Tibial nerve (tissue), 4 donors: Measurements from ENCODE around the gene METRN. TPM values are rescaled to one million over a fixed set of nuclear protein-coding genes. Genes with fewer than 3 reads are reported as not detected.
A peak's percentile ranks its signal among the peaks of the same experiment; 100 is the strongest.

Experiments used
- DNase-seq, 2 donors: peaks; one replicate each; pipeline ENCODE4 v3.0.0-alpha.2; 2019; ENCODE audit warnings: low spot score in 2 of 2
- H3K27ac ChIP-seq, 4 donors: fragments of 200-600 bp; sonication (generic) in 3 of 4; one replicate each; pipeline ENCODE4 v1.5.1; 2017 to 2019; ENCODE audit warnings: mild to moderate bottlenecking in 1 of 4
- H3K27me3 ChIP-seq, 2 donors: fragments of 200-600 bp; sonication (generic) in 1 of 2; one replicate each; pipeline versions ENCODE4 v1.5.1 to v1.6.0; 2017 to 2019
- H3K36me3 ChIP-seq, 3 donors: fragments of 200-600 bp; sonication (generic); one replicate each; pipeline ENCODE4 v1.5.1; 2018 to 2019
- H3K4me1 ChIP-seq, 4 donors: fragments of 200-600 bp; sonication (generic) in 3 of 4; one replicate each; pipeline ENCODE4 v1.5.1; 2017 to 2019
- H3K4me3 ChIP-seq, 4 donors: fragments of 200-600 bp; sonication (generic) in 3 of 4; one replicate each; pipeline ENCODE4 v1.5.1; 2017 to 2019; ENCODE audit warnings: mild to moderate bottlenecking in 1 of 4, moderate library complexity in 1 of 4
- H3K9me3 ChIP-seq, 4 donors: fragments of 200-600 bp; sonication (generic) in 3 of 4; one replicate each; pipeline ENCODE4 v1.5.1; 2017 to 2019
- CTCF ChIP-seq, 5 experiments: fragments of 200-600 bp in 3 of 5; fragments of 450-650 bp in 2 of 5; sonication (generic) in 3 of 5; IDR thresholded peaks; one replicate each; pipeline ENCODE4 v1.5.1; 2016 to 2019; ENCODE audit warnings: antibody characterized with exemption in 5 of 5, mild to moderate bottlenecking in 3 of 5, moderate library complexity in 2 of 5
- EP300 ChIP-seq, 2 donors: sonication (generic); formaldehyde crosslinking; IDR thresholded peaks; one replicate each; pipeline ENCODE4 v1.6.1; 2017; ENCODE audit warnings: antibody characterized with exemption in 2 of 2, mild to moderate bottlenecking in 1 of 2
- POLR2A ChIP-seq, 2 donors: fragments of 450-650 bp; IDR thresholded peaks; one replicate each; pipeline ENCODE4 v1.6.1; 2017; ENCODE audit warnings: antibody characterized with exemption in 2 of 2, mild to moderate bottlenecking in 2 of 2, moderate library complexity in 2 of 2
- WGBS, 2 donors: methylation state at CpG; one replicate each; pipeline ENCODE4 v1.1.5; 2018; 5-methylcytosine and 5-hydroxymethylcytosine counted together
- total RNA-seq, 4 donors: library from RNA; depleted of rRNA; stranded (reverse); fragments of >200 nt; gene quantifications; one replicate each; pipeline ENCODE4 v1.1.0, GENCODE V29; 2016

METRN gene
- total RNA-seq, 4 donors from 2014 or later = 78.8 to 131 (median 108) TPM

GRCh38 chr16:722835-723633 lies 8.1 kb downstream of the METRN start:
- Histone ChIP-seq H3K4me1 (peaks cover 0 to 54% (median 38%) of the 10 kb centered on the region in 4 donors), H3K27ac (no peak overlapping the region), H3K36me3 (no peaks in the 10 kb centered on the region), H3K9me3 (no peaks in the 10 kb centered on the region), H3K4me3 (no peak overlapping the region), H3K27me3 (peaks cover 0 to 14% of the 10 kb centered on the region in 2 donors)
- no peak for DNase-seq
- no peak for TF ChIP-seq EP300 (IDR thresholded peaks at IDR 0.05)
- TF ChIP-seq CTCF (IDR thresholded peaks at IDR 0.05) = no peak
- TF ChIP-seq POLR2A (IDR thresholded peaks at IDR 0.05) = no peak
- WGBS, 2 donors = 84 to 94% methylated on average over 9 to 18 of the region's 24 CpGs

- Histone ChIP-seq H3K4me3 (no peak overlapping the region), H3K4me1 (peaks cover 0 to 54% (median 39%) of the 10 kb centered on the region in 4 donors), H3K36me3 (no peaks in the 10 kb centered on the region), H3K27me3 (peaks cover 0 to 14% of the 10 kb centered on the region in 2 donors), H3K9me3 (no peaks in the 10 kb centered on the region), H3K27ac (no peak overlapping the region)
- TF ChIP-seq EP300 (IDR thresholded peaks at IDR 0.05) (no peak), CTCF (IDR thresholded peaks at IDR 0.05) (no peak), POLR2A (IDR thresholded peaks at IDR 0.05) (no peak)
- no peak for DNase-seq
- WGBS, 2 donors = 72 to 77% methylated on average over 4 to 7 of the region's 9 CpGs
Measured at GRCh38 chr16:723695-724094, 8.8 kb downstream of the METRN start.

GRCh38 chr16:724188-725040 lies 9.5 kb downstream of the METRN start:
- H3K4me3 ChIP-seq = no peak overlapping the region
- H3K27me3 ChIP-seq = peaks cover 0 to 14% of the 10 kb centered on the region in 2 donors
- H3K4me1 ChIP-seq = peaks cover 0 to 54% (median 39%) of the 10 kb centered on the region in 4 donors
- TF ChIP-seq EP300 (IDR thresholded peaks at IDR 0.05) (no peak), POLR2A (IDR thresholded peaks at IDR 0.05) (no peak), CTCF (IDR thresholded peaks at IDR 0.05) (no peak)
- 24 to 51% methylated on average over 7 to 21 of the region's 29 CpGs for WGBS, 2 donors
- no peaks in the 10 kb centered on the region for H3K36me3 ChIP-seq
- DNase-seq = no peak
- H3K9me3 ChIP-seq = no peaks in the 10 kb centered on the region
- H3K27ac ChIP-seq = no peak overlapping the region

- no peaks in the 10 kb centered on the region for H3K9me3 ChIP-seq
- DNase-seq = no peak
- H3K4me3 ChIP-seq = no peak overlapping the region
- H3K27ac ChIP-seq = no peak overlapping the region
- H3K4me1 ChIP-seq = peaks cover 0 to 49% (median 34%) of the 10 kb centered on the region in 4 donors
- H3K36me3 ChIP-seq = peaks cover 0 to 4% (median 0%) of the 10 kb centered on the region in 3 donors
- no peak for TF ChIP-seq POLR2A (IDR thresholded peaks at IDR 0.05)
- H3K27me3 ChIP-seq = peaks cover 0 to 14% of the 10 kb centered on the region in 2 donors
- 71 to 84% methylated on average over 5 to 6 of the region's 7 CpGs for WGBS, 2 donors
Measured at GRCh38 chr16:725041-725376, 10.1 kb downstream of the METRN start.

GRCh38 chr16:725463-726187 lies 10.7 kb downstream of the METRN start:
- Histone ChIP-seq H3K4me1 (peaks cover 0 to 43% (median 29%) of the 10 kb centered on the region in 4 donors), H3K9me3 (no peaks in the 10 kb centered on the region), H3K27ac (peak overlapping the region in 1 of 4 donors; percentile 57), H3K27me3 (peaks cover 0 to 14% of the 10 kb centered on the region in 2 donors), H3K4me3 (no peak overlapping the region), H3K36me3 (peaks cover 0 to 10% (median 0%) of the 10 kb centered on the region in 3 donors)
- TF ChIP-seq CTCF (IDR thresholded peaks at IDR 0.05) (no peak), EP300 (IDR thresholded peaks at IDR 0.05) (no peak), POLR2A (IDR thresholded peaks at IDR 0.05) (no peak)
- WGBS, 2 donors = 74 to 81% methylated on average over 15 to 19 of the region's 23 CpGs
- DNase-seq = no peak
